ENCODE data around the gene CDC42EP1.
"Not testable (repeated sequence)": the region's sequence is repeated elsewhere in the genome, so short reads cannot be mapped to it uniquely, and the experiment has no call there.

The CDC42EP1 gene

DNA sequence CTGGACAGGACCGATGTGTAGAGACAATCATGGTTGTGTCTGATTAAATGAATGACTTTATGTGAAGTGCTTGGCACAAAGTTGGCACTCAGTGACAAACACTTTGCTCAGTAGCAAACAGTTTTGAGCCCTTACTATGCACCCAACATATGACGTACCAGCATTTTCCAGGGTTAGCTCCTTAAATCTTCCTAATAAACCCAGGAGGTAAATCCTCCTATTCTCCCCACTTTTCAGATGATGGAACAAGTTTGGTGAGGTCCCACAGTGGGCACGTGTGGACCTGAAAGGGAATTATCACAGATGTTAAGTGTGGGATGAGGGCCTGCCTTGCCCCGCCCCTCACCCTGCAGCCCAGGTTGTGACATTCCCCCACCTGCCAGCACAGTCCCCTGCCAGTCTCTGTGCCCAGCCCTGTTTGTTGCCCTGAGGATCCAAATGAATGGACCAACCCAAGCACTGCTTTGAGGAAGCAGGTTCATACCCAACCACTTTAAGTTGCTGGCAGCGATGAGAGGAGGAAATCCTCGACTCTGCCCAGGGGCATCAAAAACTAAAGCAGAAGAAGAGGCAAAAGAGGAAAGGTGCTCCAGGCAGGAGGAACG is 34.4 kb upstream of the CDC42EP1 start:
- no peak overlapping the region for H3K4me3 Mint-ChIP-seq
- no peak overlapping the region for H3K27ac Mint-ChIP-seq
- no peak for DNase-seq
- peaks cover 66% of the 10 kb centered on the region for H3K27me3 Mint-ChIP-seq
- no peaks in the 10 kb centered on the region for H3K9me3 Mint-ChIP-seq
- H3K4me1 Mint-ChIP-seq: peaks cover 2% of the 10 kb centered on the region
- CTCF ChIA-PET: no interaction called here
- no peaks in the 10 kb centered on the region for H3K36me3 Mint-ChIP-seq

DNA sequence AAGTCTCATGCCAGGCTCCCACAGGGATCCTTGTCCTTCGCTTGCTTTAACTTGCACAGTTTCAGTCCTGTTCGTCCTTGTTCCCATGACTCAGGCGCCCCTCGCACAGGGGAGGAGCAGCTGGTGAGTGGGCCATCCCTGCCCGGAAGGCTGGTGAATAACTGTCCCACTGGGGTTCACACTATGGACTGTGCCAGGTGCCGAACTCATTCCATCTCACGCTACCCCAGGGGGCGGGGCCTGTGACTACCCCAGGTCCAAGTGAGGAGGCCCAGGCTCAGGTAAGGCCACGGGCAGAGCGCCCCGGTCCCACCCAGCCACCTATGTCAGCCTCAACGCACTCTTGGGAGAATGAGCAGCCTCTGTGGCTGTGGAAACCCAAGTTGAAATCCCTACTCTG is 33.9 kb upstream of the CDC42EP1 start:
- no peak for DNase-seq
- CTCF ChIA-PET: no interaction called here
- H3K27me3 Mint-ChIP-seq: peaks cover 65% of the 10 kb centered on the region
- H3K36me3 Mint-ChIP-seq: no peaks in the 10 kb centered on the region
- peaks cover 2% of the 10 kb centered on the region for H3K4me1 Mint-ChIP-seq
- H3K9me3 Mint-ChIP-seq: no peaks in the 10 kb centered on the region
- H3K4me3 Mint-ChIP-seq: no peak overlapping the region
- H3K27ac Mint-ChIP-seq: no peak overlapping the region

GRCh38 chr22:37527081-37527752 is 33.1 kb upstream of the CDC42EP1 start:
- not testable (repeated sequence) for H3K4me1 Mint-ChIP-seq, H3K27ac Mint-ChIP-seq, DNase-seq, H3K4me3 Mint-ChIP-seq, H3K9me3 Mint-ChIP-seq, H3K36me3 Mint-ChIP-seq
- H3K27me3 Mint-ChIP-seq: peaks cover 59% of the 10 kb centered on the region
- CTCF ChIA-PET: interaction anchor here (0.6 to 1.2 kb wide), 2 partner anchors 9 to 53 kb away, joined by 3 to 4 read pairs; partner anchors contain the start of gene LGALS2

DNA sequence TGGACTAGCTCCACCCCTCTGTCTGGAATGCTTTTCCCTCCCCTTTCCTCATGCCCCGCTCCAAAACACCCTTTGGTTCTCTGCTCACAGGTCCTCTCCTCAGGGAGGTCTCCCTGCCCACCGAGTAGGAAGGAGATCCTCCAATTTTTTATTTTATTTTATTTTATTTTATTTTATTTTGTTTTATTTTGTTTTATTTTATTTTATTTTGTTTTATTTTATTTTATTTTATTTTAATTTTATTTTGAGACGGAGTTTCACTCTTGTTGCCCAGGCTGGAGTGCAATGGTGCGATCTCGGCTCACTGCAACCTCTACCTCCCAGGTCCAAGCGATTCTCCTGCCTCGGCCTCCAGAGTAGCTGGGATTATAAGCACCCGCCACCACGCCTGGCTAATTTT is 32.3 kb upstream of the CDC42EP1 start:
- CTCF ChIA-PET: interaction anchor here (0.6 to 1.2 kb wide), 2 partner anchors 39 to 52 kb away, joined by 3 read pairs; partner anchors contain the start of gene LGALS2
- not testable (repeated sequence) for H3K36me3 Mint-ChIP-seq, H3K4me3 Mint-ChIP-seq, H3K27ac Mint-ChIP-seq, H3K9me3 Mint-ChIP-seq, H3K4me1 Mint-ChIP-seq, DNase-seq
- H3K27me3 Mint-ChIP-seq: peaks cover 59% of the 10 kb centered on the region

DNA sequence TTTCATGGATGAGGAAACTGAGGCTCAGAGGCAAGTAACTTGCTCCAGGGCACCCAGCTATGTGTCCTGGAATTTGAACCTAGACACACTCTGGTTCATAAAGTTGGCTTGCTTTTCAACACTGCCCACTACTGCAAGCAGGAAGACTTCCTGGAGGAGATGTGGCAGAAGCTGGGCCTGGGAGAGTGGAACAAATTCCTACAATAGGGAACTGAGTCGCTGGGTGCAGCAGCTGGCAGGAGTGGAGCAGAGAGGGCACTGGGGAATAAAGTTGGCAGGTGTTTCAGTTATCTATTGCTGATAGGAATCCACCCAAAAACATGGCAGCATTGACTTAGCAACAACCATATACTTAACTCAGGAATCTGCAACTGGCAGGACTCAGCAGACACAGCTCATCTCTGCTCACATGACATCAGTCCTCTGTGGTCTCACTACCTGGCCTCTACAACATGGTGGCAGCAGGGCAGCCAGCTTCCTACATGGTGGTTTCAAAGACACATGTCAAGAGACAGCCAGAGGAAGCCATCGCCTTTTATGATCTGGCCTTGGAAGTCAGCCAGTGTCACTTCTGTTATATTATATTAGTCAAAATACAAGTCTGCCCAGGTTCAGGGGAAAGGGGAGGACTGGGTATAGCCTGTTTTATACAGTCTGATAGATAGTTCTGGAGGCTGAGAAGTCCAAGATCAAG is 30.5 kb upstream of the CDC42EP1 start:
- DNase-seq: no peak
- H3K9me3 Mint-ChIP-seq: no peaks in the 10 kb centered on the region
- no peak overlapping the region for H3K27ac Mint-ChIP-seq
- no peaks in the 10 kb centered on the region for H3K36me3 Mint-ChIP-seq
- CTCF ChIA-PET: interaction anchor here (1.2 kb wide), 1 partner anchor 77 kb away, joined by 4 read pairs; no protein-coding TSS in a partner anchor
- H3K4me1 Mint-ChIP-seq: peaks cover 15% of the 10 kb centered on the region
- no peak overlapping the region for H3K4me3 Mint-ChIP-seq
- H3K27me3 Mint-ChIP-seq: peaks cover 54% of the 10 kb centered on the region

- no peak overlapping the region for H3K4me3 Mint-ChIP-seq
- peaks cover 49% of the 10 kb centered on the region for H3K27me3 Mint-ChIP-seq
- peaks cover 28% of the 10 kb centered on the region for H3K4me1 Mint-ChIP-seq
- no peaks in the 10 kb centered on the region for H3K9me3 Mint-ChIP-seq
- CTCF ChIA-PET: interaction anchor here (0.9 to 2.6 kb wide), 2 partner anchors 33 to 58 kb away, joined by 3 to 9 read pairs; no protein-coding TSS in a partner anchor
- H3K36me3 Mint-ChIP-seq: no peaks in the 10 kb centered on the region
- DNase-seq: no peak
- H3K27ac Mint-ChIP-seq: no peak overlapping the region
Observed at GRCh38 chr22:37533995-37534394, 26.3 kb upstream of the CDC42EP1 start.

GRCh38 chr22:37534445-37534844 is 25.8 kb upstream of the CDC42EP1 start:
- CTCF ChIA-PET: interaction anchor here (2.6 kb wide), 1 partner anchor 32 kb away, joined by 9 read pairs; no protein-coding TSS in a partner anchor
- Mint-ChIP-seq H3K36me3 (no peaks in the 10 kb centered on the region), H3K27ac (no peak overlapping the region), H3K27me3 (peaks cover 54% of the 10 kb centered on the region), H3K4me1 (peaks cover 31% of the 10 kb centered on the region), H3K9me3 (no peaks in the 10 kb centered on the region), H3K4me3 (no peak overlapping the region)
- no peak for DNase-seq

DNA sequence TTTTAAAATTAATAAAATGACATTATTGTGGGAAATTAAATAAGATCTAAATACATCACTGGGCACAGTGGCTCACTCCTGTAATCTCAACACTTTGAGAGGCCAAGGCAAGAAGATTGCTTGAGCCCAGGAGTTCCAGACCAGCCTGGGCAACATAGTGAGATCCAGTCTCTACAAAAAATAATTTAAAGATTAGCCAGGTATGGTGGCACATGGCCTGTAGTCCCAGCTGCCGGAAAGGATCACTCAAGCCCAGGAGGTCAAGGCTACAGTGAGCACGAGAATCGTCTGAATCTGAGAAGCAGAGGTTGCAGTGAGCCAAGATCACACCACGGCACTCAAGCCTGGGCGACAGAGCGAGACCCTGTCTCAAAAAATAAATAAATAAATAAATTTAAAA is 25.1 kb upstream of the CDC42EP1 start:
- no peak for DNase-seq
- no peaks in the 10 kb centered on the region for H3K36me3 Mint-ChIP-seq
- H3K4me3 Mint-ChIP-seq: no peak overlapping the region
- peaks cover 54% of the 10 kb centered on the region for H3K27me3 Mint-ChIP-seq
- CTCF ChIA-PET: interaction anchor here (2.6 kb wide), 1 partner anchor 32 kb away, joined by 9 read pairs; no protein-coding TSS in a partner anchor
- H3K4me1 Mint-ChIP-seq: peaks cover 29% of the 10 kb centered on the region
- H3K27ac Mint-ChIP-seq: no peak overlapping the region
- no peaks in the 10 kb centered on the region for H3K9me3 Mint-ChIP-seq

- no peak overlapping the region for H3K27ac Mint-ChIP-seq
- no peaks in the 10 kb centered on the region for H3K36me3 Mint-ChIP-seq
- H3K4me3 Mint-ChIP-seq: no peak overlapping the region
- peaks cover 41% of the 10 kb centered on the region for H3K4me1 Mint-ChIP-seq
- DNase-seq: peak; percentile 93
- peaks cover 67% of the 10 kb centered on the region for H3K27me3 Mint-ChIP-seq
- CTCF ChIA-PET: interaction anchor here (0.6 to 15.2 kb wide), 12 partner anchors 8 to 415 kb away, joined by 3 to 411 read pairs (median 4); partner anchors contain the start of genes CDC42EP1, GGA1, MFNG and POLR2F
- H3K9me3 Mint-ChIP-seq: no peaks in the 10 kb centered on the region
Observed at GRCh38 chr22:37538590-37539357, 21.5 kb upstream of the CDC42EP1 start.

- CTCF ChIA-PET: interaction anchor here (1.5 to 15.2 kb wide), 4 partner anchors 24 to 223 kb away, joined by 6 to 411 read pairs (median 58); partner anchors contain the start of genes CDC42EP1 and GGA1
- not testable (repeated sequence) for H3K36me3 Mint-ChIP-seq, H3K27ac Mint-ChIP-seq, DNase-seq, H3K4me3 Mint-ChIP-seq, H3K9me3 Mint-ChIP-seq
- H3K27me3 Mint-ChIP-seq: peaks cover 72% of the 10 kb centered on the region
- peaks cover 33% of the 10 kb centered on the region for H3K4me1 Mint-ChIP-seq
Observed at GRCh38 chr22:37539790-37540189, 20.5 kb upstream of the CDC42EP1 start.

DNA sequence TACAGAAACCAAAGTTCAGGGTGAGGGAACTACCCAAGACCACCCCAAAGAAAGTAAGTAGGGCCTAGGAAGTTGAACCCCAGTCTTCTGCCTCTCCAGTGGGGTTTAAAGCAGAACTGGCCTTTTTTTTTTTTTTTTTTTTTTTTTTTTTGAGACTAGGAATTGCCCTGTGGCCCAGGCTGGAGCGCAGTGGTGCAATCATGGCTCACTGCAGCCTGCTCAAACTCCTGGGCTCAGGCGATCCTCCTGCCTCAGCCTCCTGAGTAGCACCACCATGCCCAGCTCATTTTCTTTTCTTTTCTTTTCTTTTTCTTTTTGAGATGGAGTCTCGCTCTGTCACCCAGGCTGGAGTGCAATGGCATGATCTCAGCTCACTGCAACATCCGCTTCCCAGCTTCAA is 17.9 kb upstream of the CDC42EP1 start:
- not testable (repeated sequence) for DNase-seq, H3K4me3 Mint-ChIP-seq, H3K9me3 Mint-ChIP-seq, H3K36me3 Mint-ChIP-seq, H3K27ac Mint-ChIP-seq
- peaks cover 40% of the 10 kb centered on the region for H3K4me1 Mint-ChIP-seq
- H3K27me3 Mint-ChIP-seq: peaks cover 86% of the 10 kb centered on the region
- CTCF ChIA-PET: interaction anchor here (1.0 to 15.2 kb wide), 5 partner anchors 22 to 114 kb away, joined by 3 to 411 read pairs (median 21); partner anchors contain the start of genes CDC42EP1 and GGA1

DNA sequence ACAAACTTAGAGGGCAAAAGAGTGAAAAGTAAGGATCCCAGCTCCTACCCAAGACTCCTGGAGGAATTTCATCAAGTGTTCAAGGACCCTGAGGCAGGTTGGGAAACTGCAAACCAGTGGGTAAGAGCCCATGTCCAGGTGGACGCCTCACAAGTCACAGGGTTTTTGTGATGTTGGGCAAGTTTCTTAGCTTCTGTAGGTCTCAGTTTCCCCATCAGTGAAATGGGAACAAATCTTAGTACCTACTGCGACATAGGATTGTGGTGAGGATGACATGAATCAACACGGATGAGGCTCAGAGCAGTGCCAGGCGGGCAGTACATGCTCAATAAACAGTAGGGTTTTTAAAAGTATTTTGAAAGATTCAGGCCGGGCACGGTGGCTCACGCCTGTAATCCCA is 17.3 kb upstream of the CDC42EP1 start:
- Mint-ChIP-seq H3K9me3 (no peaks in the 10 kb centered on the region), H3K27ac (no peak overlapping the region), H3K4me3 (no peak overlapping the region), H3K36me3 (no peaks in the 10 kb centered on the region), H3K4me1 (peaks cover 37% of the 10 kb centered on the region), H3K27me3 (peaks cover 91% of the 10 kb centered on the region)
- no peak for DNase-seq
- CTCF ChIA-PET: interaction anchor here (0.7 to 15.2 kb wide), 5 partner anchors 21 to 236 kb away, joined by 3 to 411 read pairs (median 21); partner anchors contain the start of genes CDC42EP1 and GGA1

DNA sequence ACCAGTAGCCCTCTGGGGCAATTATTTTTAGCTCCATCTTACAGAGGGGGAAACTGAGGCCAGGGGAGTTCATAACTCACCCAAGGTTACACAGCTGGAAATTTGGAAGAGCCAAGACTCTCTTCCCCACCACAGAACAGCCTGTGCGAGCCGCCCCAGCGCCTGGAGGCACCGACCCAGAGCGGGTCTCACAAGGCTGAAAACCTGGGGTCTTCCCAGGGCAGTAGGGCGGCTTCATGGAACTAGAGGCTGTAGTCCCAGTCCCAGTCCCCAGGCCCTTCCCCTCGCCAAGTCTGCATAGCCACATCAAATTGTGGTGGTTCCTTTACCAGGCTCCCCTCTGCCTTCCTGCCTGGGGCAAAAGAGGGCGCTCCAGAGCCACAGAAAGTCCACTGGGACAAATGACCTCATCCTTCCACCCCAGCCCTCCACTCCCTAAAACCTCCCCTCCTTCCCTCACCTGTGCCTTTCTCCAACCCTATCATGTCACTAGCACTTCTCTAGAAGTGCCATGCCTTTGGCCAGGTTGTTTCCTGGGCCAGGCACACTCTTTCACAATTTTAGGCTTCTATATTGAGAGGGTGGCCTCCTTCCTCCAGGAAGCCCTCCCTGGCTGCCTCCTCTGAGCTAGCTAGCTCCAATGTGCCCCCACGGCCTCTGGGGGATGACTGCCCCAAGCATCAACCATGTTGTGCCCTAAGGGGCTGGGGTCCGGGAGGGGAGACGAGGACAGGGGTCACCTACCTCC is 15.2 kb upstream of the CDC42EP1 start:
- H3K4me1 Mint-ChIP-seq: peaks cover 23% of the 10 kb centered on the region
- H3K27me3 Mint-ChIP-seq: peaks cover 95% of the 10 kb centered on the region
- H3K27ac Mint-ChIP-seq: no peak overlapping the region
- DNase-seq: peak; percentile 70
- no peaks in the 10 kb centered on the region for H3K9me3 Mint-ChIP-seq
- no peaks in the 10 kb centered on the region for H3K36me3 Mint-ChIP-seq
- CTCF ChIA-PET: interaction anchor here (1.1 to 15.2 kb wide), 5 partner anchors 19 to 213 kb away, joined by 3 to 411 read pairs (median 5); partner anchors contain the start of gene CDC42EP1
- H3K4me3 Mint-ChIP-seq: no peak overlapping the region
